ENCODE results near the gene PIGL.
"Not testable (repeated sequence)": the region's sequence is repeated elsewhere in the genome, so short reads cannot be mapped to it uniquely, and the experiment has no call there.

Gene PIGL

DNA sequence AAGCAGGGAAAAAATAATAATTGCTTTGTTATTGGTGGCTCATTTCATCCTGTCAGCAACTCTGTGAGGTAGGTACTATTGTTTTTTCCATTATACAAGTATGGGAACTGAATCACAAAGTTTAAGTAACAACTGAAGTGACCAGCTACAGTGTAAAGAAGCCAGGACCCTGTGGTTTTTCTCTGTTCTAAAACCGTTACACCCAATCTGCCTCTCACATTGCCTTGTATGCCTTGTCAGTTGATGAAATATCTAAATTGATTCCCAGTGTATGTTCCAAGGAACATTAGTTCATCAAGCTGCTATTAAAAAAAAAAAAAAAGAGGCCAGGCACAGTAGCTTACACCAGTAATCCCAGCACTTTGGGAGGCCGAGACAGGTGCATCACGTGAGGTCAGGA lies 5.4 kb downstream of the PIGL start:
- no peak for DNase-seq

DNA sequence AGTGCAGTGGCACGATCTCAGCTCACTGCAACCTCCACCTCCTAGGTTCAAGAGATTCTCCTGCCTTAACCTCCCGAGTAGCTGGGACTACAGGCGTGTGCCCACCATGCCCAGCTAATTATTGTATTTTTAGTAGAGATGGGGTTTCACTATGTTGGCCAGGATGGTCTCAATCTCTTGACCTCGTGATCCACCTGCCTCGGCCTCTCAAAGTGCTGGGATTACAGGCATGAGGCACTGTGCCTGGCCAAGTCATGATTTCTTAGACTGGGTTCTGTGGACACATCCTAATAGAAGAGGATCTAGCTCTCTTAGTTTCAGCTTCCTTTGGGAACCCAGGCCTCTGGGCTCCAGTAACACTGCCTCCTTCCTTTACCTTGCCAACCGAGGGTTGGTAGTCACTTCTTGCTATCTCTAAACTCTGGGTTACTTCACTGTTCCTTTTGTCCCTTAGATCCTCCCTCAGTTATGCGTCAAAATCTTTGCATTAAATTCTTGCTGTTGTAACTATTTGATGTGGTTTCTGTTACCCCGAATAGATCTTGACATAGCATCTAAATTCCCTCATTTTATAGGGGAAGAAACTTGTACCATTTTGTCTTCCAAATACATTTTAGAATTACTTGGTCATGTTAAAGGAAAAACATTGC lies 13.0 kb downstream of the PIGL start:
- DNase-seq = not testable (repeated sequence)

DNA sequence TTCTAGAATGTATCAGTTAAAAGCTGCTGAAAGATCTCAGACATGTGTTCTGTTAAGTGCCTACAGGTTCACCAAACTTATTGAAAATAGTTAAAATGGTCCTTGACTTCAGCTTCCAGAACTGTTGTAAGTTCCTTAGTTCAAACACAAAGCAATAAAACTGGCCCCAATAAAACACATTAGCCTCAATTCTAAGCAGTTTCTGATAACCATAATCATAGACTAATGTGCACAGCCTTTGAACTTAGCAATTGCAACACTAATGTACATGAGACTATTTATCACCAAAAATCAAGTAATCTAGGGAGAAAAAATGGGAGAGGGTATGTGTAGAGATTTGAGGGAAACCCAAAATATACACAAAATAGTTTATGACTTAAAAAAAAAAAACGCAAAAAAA lies 15.4 kb downstream of the PIGL start:
- no peak for DNase-seq

DNA sequence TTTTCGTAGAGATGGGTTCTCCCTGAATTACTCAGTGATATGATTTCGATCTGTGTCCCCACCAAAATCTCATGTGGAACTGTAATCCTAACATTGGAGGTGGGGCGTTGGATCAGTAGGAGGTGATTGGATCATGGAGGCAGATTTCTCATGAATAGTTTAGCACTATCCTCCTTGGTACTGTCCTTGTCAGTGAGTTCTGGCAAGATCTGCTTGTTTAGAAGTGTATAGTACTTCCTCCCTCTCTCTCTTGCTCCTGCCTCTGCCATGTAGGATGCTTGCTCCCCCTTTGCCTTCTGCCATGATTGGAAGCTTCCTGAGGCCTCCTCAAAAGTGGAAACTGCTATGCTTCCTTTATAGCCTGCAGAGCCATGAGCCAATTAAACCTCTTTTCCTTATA lies 22.9 kb downstream of the PIGL start:
- DNase-seq = no peak

DNA sequence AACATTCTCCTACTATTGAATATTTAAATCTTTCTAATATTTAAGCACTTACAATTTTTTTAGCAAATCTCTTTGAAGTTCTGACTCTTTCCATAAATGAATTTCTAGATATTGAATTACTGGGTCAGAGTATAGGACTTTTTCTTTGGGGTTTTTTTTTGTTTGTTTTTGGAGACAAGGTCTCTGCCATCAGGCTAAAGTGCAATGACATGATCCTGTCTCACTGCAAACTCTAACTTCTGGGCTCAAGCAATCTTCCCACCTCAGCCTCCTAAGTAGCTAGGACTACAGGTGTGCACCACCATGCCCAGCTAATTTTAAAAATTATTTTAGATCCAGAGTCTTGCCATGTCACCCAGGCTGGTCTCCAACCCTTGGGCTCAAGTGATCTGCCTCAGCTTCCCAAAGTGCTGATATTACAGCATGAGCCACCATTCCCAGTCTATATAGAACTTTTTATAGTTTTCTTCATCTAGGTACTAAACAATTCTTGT lies 24.9 kb downstream of the PIGL start:
- DNase-seq = no peak

DNA sequence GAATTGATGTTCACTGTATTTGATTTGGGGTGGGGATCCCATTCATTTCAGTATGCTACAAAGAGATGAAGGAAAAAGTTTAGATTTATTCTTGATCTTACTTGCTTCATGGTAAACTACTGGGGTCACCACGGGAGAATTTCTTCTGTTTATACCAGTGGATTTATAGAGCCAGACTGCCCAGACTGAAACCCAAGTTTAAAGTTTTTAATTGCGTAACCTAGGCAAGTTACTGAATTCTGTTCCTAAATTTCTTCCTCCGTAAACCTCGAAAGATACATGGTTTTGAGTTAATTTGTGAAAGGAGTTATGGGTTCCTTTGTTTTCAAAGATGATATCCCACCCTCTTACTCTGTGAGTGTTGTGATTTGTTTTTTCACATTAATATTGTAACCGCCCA lies 26.4 kb downstream of the PIGL start:
- DNase-seq = no peak

DNA sequence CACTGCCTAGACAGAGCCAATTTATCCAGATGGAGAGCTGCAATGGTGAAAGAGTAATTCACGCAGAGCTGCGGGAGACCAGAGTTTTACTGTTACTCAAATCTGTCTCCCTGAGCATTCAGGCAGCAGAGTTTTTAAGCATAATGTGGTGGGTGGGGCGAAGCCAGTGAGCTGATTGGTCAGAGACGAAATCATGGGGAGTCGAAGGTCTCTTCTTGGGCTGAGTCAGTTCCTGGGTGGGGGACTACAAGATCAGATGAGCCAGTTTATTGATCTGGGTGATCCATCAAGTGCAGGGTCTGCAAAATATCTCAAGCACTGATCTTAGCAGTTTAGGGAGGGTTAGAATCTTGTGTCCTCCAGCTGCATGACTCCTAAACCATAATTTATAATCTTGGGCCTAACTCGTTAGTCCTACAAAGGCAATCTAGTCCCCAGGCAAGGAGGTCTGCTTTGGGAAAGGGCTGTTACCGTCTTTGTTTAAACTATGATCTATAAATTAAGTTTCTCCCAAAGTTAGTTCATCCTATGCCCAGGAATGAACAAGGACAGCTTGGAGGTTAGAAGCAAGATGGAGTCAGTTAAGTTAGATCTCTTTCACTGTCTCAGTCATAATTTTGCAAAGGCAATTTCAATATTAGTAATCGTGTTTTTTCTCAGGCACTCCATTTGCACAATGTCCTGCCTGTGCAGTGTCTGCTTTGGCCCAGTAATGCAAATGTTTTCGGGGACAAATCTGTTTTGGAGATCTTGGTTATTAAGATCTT lies 27.0 kb downstream of the PIGL start:
- DNase-seq = no peak

DNA sequence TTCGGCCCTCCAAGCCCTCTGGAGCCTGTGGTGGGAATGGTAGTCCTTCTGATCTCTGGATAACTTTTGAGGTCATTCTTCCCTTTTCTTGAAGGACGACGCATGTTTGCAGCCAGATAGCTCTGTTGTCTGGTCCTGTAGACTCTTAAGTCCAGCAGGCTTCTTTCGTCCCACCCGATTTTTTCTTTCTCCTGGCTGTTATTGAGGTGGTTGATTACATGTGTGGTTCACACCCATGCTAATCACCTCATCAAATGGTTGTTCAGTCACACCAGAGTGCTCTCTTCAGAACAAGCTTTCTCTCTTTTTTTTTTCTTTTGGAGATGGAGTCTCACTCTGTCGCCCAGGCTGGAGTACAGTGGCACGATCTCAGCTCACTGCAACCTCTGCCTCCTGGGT lies 30.6 kb downstream of the PIGL start:
- no peak for DNase-seq

DNA sequence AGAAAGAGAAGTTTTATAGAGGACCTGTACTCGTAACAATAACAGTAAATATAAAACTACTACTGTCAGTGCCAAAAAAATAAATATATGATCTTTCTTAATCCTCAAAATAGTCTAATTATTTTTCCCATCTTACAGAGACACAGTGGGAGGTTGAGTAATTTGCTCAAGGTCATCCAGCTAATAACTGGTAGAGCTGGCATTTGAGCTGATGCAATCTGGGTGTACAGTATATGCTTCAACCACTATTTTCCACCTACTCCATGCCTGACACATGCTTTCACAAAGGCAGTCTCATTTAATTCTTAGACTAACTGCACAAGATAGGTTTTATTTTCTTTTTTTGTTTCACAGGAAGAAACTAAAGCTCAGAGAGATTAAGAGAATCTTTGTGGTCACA lies 33.6 kb downstream of the PIGL start:
- DNase-seq = no peak

DNA sequence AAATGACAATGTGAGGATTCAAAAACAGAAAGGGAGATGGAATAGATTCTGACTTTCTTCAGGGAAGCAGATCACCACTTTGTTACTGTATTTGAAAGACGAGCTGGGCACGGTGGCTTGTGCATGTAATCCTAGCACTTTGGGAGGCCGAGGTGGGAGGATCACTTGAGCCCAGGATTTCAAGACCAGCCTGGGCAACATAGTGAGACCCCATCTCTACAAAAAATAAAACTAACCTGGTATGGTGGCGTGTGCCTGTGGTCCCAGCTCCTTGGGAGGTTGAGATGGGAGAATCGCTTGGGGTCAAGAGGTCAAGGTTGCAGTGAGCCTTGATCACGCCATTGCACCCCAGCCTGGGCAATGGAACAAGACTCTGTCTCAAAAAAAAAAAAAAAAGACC lies 34.0 kb downstream of the PIGL start:
- no peak for DNase-seq

DNA sequence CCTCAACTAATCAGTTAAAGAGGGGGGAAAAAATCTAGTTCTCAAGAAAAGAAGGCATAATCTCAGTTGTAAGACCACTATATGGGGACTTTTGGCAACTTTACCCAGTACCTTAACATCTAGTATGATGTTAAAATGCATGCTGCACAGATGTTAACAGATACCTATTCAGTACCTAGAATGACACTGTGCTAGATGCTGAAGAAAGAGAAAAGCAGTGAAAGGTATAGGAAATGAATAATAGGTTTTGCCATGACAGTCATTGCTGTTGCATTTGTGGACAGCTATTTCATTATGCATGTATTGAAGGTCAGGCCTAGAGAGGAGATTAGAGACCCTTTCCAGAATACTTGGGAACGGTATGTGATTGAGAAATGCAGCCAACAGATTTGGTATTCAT lies 34.5 kb downstream of the PIGL start:
- DNase-seq = no peak

DNA sequence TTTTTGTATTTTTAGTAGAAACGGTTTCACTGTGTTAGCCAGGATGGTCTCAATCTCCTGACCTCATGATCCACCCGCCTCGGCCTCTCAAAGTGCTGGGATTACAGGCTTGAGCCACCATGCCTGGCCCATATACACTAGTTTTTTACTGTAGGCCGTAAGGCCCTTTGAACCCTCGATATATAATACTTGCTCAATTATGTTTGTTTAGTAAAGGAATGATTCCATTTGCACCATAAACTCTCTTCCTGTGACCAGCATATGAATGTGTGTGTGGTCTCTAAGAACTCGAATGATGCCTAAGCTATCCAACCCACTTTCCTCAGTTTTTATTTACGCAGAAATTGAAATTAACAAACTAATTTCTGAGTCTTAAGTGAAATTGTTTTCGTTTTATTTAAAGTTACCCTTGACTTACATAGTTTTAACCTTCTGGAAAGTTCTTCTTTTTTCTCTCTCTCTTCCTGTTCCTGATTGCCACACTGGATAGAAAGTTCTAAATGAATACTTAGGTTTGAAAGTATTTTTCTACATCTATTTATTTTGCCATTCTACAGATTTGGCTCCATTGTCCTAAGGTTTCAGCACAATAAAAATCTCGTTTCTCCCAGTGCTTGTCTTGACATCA lies 37.9 kb downstream of the PIGL start:
- DNase-seq = no peak

DNA sequence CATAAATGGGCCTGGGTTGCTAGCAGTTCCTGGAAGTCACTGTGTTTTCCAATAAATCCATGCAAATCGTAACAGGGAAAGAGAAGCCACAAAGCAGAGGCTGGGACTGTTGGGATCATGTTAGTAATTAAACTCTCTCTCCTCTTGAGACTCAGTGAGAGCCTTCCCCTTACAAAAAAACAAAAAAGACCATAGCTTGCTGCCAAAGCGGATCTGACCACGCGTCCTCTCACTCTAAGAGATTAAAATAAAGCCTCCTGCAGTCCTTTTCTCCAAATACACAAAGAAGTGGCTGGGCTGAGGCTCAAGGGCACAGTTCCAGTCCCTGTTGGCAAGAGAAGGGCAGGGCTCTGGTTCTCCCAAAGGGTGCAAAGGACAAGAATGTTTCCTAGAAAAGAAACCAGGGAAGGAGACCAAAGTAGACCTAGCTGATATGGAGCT lies 38.5 kb downstream of the PIGL start:
- peak; percentile 55 for DNase-seq

DNA sequence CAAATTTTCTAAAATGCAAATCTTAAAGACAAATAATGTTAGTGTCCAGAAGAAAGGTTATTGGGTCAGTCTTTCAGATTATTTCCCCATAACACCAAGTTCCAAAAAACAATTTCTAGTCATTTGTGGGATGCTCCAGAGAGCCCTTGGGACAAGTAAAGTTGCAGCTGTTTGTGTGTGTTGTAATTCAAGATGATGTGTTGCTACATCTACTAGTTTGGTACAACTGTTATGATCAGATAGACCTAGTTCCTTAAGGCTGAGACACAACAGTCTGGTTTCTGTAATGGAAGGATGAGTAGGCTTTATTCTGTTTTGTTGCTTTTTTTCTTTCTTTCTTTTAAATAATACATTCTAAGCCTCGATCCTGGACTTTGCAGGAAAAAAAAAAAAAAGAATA lies 41.9 kb downstream of the PIGL start:
- no peak for DNase-seq

DNA sequence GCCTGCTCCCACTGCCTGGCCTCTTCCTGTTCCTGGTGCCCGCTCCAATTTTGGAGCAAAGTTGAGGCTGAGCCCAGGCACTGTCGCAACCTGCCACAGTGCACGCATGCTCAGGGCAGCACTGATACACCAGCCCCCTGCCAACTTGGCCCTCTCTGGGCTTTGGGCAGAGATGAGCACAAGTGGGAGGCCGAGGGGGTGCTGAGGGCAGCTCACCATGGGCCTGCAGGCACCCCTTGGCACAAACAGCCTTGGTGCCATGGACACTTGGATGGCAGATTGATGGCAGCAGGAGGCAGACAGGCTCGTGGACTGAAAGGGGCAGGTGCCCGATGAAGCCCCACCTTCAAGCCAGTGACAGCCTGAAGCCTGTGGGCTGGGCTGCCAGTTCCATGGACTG lies 42.9 kb downstream of the PIGL start:
- DNase-seq = no peak

DNA sequence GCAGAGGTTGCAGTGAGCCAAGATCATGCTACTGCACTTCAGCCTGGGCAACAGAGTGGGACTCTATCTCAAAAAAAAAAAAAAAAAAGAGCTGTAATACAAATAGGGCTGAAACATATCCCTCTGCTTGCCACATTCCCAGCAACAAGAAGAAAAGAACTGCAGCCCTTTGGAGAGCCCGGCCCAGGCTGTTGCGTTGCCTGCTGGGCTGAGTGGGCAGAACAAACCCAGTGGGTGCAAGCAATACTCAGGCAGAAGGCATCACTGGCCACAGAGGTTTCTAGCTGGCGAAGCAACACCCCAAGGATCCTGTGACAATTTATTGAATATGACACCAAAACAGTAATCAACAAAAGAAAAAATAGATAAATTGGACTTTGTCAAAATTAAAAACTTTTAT lies 44.0 kb downstream of the PIGL start:
- DNase-seq = no peak

DNA sequence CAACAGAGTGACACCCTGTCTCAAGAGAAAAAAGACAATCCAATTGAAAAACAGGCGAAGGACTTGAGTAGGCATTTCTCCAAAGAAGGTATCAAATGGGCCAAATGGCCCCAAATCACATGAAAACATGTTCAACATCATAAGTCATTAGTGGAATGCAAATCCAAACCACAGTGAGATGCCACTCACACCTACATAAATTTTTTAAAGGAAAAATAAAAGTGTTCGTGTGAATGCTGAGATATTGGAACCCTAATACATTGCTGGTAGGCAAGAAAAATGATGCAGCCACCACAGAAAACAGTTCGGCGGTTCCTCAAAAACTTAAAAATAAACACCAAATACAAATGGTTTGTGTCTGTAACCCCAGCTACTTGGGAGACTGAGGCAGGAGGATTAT lies 45.2 kb downstream of the PIGL start:
- DNase-seq = no peak

DNA sequence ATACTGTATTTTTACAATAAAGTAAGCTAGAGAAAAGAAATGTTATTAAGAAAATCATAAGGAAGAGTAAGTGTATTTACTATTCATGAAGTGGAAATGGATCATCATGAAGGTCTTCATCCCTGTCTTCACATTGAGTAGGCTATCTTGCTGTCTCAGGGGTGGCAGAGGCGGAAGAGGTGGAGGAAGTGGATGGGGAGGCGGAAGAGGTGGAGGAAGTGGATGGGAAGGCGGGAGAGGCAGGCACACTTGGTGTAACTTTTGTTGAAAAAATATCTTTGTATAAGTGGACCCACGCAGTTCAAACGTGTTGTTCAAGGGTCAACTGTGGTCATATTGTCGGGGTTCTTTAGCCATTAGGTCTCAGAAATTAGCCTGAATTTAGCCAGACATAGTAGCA lies 50.2 kb downstream of the PIGL start:
- DNase-seq = no peak

DNA sequence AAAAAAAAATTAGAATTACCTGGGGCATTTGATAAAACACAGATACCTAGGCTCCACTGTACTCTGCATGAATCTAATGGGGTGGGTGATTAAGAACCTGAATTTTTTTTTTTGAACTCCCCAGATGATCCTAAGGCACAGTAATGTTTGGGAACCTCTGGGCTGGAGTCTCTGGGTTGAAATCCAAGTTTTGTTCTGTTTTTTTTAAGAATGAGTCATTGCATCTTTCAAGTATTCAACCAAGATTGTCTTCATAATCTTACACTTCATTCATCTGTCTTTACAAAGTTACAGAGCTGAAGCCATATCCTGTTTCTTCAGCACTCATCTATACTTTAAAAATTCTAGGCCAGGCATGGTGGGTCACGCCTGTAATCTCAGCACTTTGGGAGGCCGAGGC lies 52.6 kb downstream of the PIGL start:
- DNase-seq = no peak

DNA sequence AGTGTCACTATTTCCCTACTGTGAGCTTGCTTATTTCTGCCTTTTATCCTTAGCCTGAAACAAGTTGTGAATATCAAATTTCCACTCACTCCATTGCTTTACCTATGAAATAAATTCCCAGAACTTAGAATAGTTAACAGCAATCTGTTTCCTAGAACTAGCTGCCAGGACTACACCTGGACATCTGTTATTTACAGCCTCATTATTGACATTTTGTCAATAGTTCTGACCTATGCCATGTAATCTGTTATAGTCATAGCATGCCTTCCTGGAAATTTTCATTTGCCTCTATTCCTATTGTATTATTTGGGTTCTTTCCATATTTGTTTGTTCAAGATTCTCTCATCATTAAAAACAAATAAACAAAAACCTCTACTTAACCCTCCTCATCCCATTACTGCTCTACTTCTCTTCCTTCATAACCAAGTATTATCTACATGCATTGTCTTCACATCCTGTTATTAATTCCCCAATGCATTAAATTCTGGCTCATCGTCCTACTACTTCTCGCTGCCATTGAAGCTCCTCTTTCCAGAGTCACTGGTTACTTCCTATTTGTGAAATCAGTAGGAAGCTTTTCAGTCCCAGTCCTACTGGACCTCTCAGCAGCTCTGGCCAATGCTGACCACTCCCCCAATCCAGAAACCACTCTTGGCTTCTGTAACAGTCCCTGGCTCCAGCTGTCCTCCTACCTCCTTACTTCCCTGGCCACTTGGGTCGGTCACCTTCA lies 55.3 kb downstream of the PIGL start:
- no peak for DNase-seq

DNA sequence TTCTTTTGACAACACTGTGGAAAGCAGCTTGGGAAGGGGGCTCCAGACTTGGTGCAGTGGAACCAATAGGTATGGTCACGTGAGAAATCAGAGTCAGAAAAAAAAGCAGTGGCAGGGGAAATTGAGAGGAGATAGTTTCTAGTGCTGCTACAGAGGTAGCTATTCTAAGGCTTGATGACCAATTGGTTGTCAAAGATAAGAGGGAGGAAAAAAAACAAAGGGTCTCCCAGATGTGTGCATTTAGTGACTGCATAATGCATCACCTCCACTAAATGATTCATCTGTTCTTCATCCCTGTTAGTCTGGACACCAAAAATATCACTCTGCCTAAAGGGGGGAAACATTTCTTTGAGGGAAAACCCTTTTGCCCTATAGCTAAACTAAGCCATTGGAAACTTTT lies 56.5 kb downstream of the PIGL start:
- DNase-seq = no peak

DNA sequence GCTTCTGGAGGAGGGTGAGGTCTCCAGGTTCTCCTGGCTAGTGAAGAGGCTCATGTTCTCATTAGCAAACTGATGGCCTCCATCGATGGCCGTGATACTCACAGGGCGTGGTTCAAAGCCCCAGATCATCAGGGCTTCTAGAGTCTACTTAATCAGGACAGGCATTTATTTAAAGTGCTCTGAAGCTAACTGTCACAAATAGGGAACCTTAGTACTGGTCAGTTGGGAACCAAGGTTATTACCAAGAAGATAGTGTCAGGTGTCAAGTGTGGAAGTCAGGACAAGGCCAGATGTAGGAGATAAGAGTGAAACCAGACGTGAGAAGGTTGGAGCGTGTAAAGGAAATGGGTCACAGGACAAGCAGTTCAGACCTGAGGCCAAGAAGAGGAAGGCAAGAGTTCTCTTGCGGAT lies 56.9 kb downstream of the PIGL start:
- DNase-seq = no peak

DNA sequence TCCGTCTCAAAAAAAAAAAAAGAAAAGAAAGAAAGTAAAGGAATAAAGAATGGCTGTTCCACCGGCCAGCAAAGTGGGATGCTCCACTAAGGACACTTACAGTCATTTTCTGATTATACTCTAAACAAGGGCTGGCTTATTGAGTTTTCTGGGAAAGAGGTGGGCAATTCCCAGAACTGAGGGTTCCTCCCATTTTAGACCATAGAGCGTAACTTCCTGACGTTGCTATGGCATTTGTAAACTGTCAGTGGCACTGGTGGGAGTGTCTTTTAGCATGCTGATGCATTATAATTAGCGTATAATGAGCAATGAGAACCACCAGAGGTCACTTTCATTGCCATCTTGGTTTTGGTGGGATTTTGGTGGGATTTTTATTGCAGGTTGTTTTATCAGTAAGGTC lies 58.0 kb downstream of the PIGL start:
- no peak for DNase-seq

DNA sequence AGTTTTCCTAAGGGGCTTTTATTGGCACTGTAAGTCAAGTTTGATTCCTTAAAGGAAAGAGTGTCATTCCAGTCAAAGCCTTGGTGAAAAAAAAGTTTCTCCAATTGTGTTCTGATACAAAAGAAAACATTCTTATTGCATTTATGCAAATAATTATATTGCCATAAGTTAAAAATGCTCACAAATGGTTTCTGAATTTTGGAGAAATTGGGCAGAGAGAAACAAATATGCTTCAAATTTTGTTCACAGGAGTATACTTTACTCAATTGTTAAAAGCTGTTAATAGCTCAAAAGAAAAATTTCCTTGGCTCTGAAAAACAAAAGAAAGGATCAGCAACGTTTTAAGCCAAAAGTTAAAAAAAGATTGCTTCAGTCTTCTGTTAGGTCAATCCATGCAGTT lies 60.2 kb downstream of the PIGL start:
- DNase-seq = no peak
